ENCODE data around the gene MBTPS1. TPM values are rescaled to one million over a fixed set of nuclear protein-coding genes. Genes with fewer than 3 reads are reported as not detected.

The MBTPS1 gene
- total and polyA plus RNA-seq, 9 of the 15 experiments (the other 6 are each of a cell fraction or from before 2014, with no cell fraction given) = 2.8 to 57.6 (median 43.8) TPM

GRCh38 chr16:84031556-84031955 is 85.2 kb downstream of the MBTPS1 start:
- no peaks in the 10 kb centered on the region for H3K9me3 ChIP-seq (replicated peaks; ENCODE audit: control insufficient read depth, insufficient read depth, low read depth, low read length)
- in situ Hi-C loops (cut with MboI) = no loop called here
- intact Hi-C loops (cut with micrococcal nuclease) = no loop called here
- H3K9ac ChIP-seq (ENCODE audit: insufficient read depth in 1 of 2, low read depth in 2 of 2, low read length in 2 of 2) = peak overlapping the region in 1 of 2 experiments; percentile 28; a peak in 1 of 4 replicates
- H3K4me3 ChIP-seq = no peak overlapping the region
- no peaks in the 10 kb centered on the region for H3K9me1 ChIP-seq (ENCODE audit: control insufficient read depth, insufficient read depth, low read length)
- no TSS peak for BruUV-seq (replicated peaks)
- no peak overlapping the region for H2AFZ ChIP-seq (ENCODE audit: low read depth, low read length)
- H3K27ac ChIP-seq (ENCODE audit: extremely low read depth, low read depth, low read length) = no peak overlapping the region
- H3K27me3 ChIP-seq (ENCODE audit: control insufficient read depth in 2 of 2, insufficient read depth in 2 of 2, low read length in 2 of 2) = peaks cover 71 to 94% of the 10 kb centered on the region in 2 experiments
- H3K79me2 ChIP-seq (ENCODE audit: control insufficient read depth, insufficient read depth, low read length) = no peaks in the 10 kb centered on the region
- 0 out of 2 replicates have a peak, but pooled peaks cover 17% of the 10 kb centered on the region for H4K20me1 ChIP-seq (replicated peaks; ENCODE audit: control insufficient read depth, insufficient read depth, low read length)
- ATAC-seq = no peak; the same call in 1 of the 3 replicates
- ChIA-PET POLR2A (interaction anchor here (1.1 kb wide), 1 partner anchor 11 kb away, joined by 3 read pairs; the partner anchor contains the start of gene SLC38A8), CTCF (ENCODE audit: low intra/inter-chr PET ratio) (no interaction called here)
- DNase-seq (ENCODE audit: extremely low read depth in 1 of 4, low spot score in 3 of 4) = no peak
- H3K4me2 ChIP-seq (ENCODE audit: insufficient read depth, low read length) = no peak overlapping the region
- 14% methylated on average over 17 of the region's 17 CpGs for WGBS (ENCODE audit: insufficient coverage, low coverage, missing lambda C conversion rate)
- no peak for FAIRE-seq
- peaks cover 0 to 8% of the 10 kb centered on the region in 2 experiments; a peak in 1 of 5 replicates for H3K4me1 ChIP-seq (replicated peaks in 1 of 2; ENCODE audit: control insufficient read depth in 2 of 2, insufficient read depth in 2 of 2, low read length in 2 of 2)
- no peaks in the 10 kb centered on the region for H3K36me3 ChIP-seq (ENCODE audit: control insufficient read depth, insufficient read depth, low read length)
- no peak for TF ChIP-seq EGR1 (conservative IDR thresholded peaks at IDR 0.05)
- TF ChIP-seq NCOR1 (IDR thresholded peaks at IDR 0.05) = no peak
- TF ChIP-seq FOSL1 (tag; conservative IDR thresholded peaks at IDR 0.05) = no peak
- TF ChIP-seq HIVEP1 (CRISPR knock-in tag; IDR thresholded peaks at IDR 0.05) = no peak
- TF ChIP-seq YY1 (IDR thresholded peaks at IDR 0.05; ENCODE audit: borderline replicate concordance in 1 of 3, control insufficient read depth in 1 of 3, extremely low read depth in 1 of 3, insufficient read depth in 3 of 3, insufficient read length in 1 of 3, insufficient replicate concordance in 2 of 3, low read depth in 1 of 3, low read length in 2 of 3) = no peak
- no peak for TF ChIP-seq TARDBP (IDR thresholded peaks at IDR 0.05)
- TF ChIP-seq E2F1 (CRISPR knock-in tag; IDR thresholded peaks at IDR 0.05) = no peak
- TF ChIP-seq ZNF3 (CRISPR knock-in tag; IDR thresholded peaks at IDR 0.05) = no peak
- no peak for TF ChIP-seq ZNF695 (CRISPR knock-in tag; IDR thresholded peaks at IDR 0.05)
- TF ChIP-seq ZNF707 (CRISPR knock-in tag; conservative IDR thresholded peaks at IDR 0.05) = no peak
- TF ChIP-seq PRMT5 (CRISPR knock-in tag; IDR thresholded peaks at IDR 0.05) = no peak
- TF ChIP-seq ZBTB11 (CRISPR knock-in tag; IDR thresholded peaks at IDR 0.05) = no peak
